ENCODE measurements around the gene KLK14. TPM values are rescaled to one million over a fixed set of nuclear protein-coding genes. Genes with fewer than 3 reads are reported as not detected.
A peak's percentile ranks its signal among the peaks of the same experiment; 100 is the strongest.

Gene KLK14
- total RNA-seq, 1 experiment from 2014 or later = not detected

GRCh38 chr19:51108066-51108804 lies 25.5 kb upstream of the KLK14 start, which contains the start of gene CTU1:
Gene CTU1, minus strand, starts transcription at chr19:51108409. Its CDS starts 3,840 bp downstream, at chr19:51104569.
- peak; percentile 100 for DNase-seq (ENCODE audit: low read depth)

- DNase-seq (ENCODE audit: low read depth) = peak; percentile 47
Measured at GRCh38 chr19:51107406-51108065, 24.8 kb upstream of the KLK14 start.

GRCh38 chr19:51103926-51104341 lies 21.2 kb upstream of the KLK14 start:
- no peak for DNase-seq (ENCODE audit: low read depth)

- no peak for DNase-seq (ENCODE audit: low read depth)
Measured at GRCh38 chr19:51102991-51103390, 20.3 kb upstream of the KLK14 start.

- DNase-seq (ENCODE audit: low read depth) = no peak
Measured at GRCh38 chr19:51101171-51101865, 18.6 kb upstream of the KLK14 start.

- no peak for DNase-seq (ENCODE audit: low read depth)
Measured at GRCh38 chr19:51100601-51101000, 17.9 kb upstream of the KLK14 start.

GRCh38 chr19:51099047-51099382 lies 16.3 kb upstream of the KLK14 start:
- no peak for DNase-seq (ENCODE audit: low read depth)

- no peak for DNase-seq (ENCODE audit: low read depth)
Measured at GRCh38 chr19:51098365-51099046, 15.8 kb upstream of the KLK14 start.

GRCh38 chr19:51097796-51098195 lies 15.1 kb upstream of the KLK14 start:
- DNase-seq (ENCODE audit: low read depth) = no peak

- peak; percentile 55 for DNase-seq (ENCODE audit: low read depth)
Measured at GRCh38 chr19:51097166-51097738, 14.6 kb upstream of the KLK14 start.

- DNase-seq (ENCODE audit: low read depth) = no peak
Measured at GRCh38 chr19:51096473-51097165, 13.9 kb upstream of the KLK14 start.

GRCh38 chr19:51094696-51095279 lies 12.1 kb upstream of the KLK14 start:
- no peak for DNase-seq (ENCODE audit: low read depth)

GRCh38 chr19:51093510-51094345 lies 11.0 kb upstream of the KLK14 start:
- DNase-seq (ENCODE audit: low read depth) = peak; percentile 21

- no peak for DNase-seq (ENCODE audit: low read depth)
Measured at GRCh38 chr19:51093101-51093500, 10.4 kb upstream of the KLK14 start.

GRCh38 chr19:51091895-51092873 lies 9.5 kb upstream of the KLK14 start:
- DNase-seq (ENCODE audit: low read depth) = no peak

- DNase-seq (ENCODE audit: low read depth) = no peak
Measured at GRCh38 chr19:51091126-51091525, 8.4 kb upstream of the KLK14 start.

- peak; percentile 20 for DNase-seq (ENCODE audit: low read depth)
Measured at GRCh38 chr19:51090471-51090870, 7.8 kb upstream of the KLK14 start.

- no peak for DNase-seq (ENCODE audit: low read depth)
Measured at GRCh38 chr19:51089786-51090185, 7.1 kb upstream of the KLK14 start.

Data from HT1080 (cell line).